SU-DHL-6 (cell line): ENCODE measurements around the gene HOXB1.

Experiments used
- CTCF ChIP-seq: fragments of 200-600 bp; sonication (generic); IDR thresholded peaks from one replicate; pipeline ENCODE4 v1.5.1; 2017; ENCODE audit warnings: antibody characterized with exemption, mild to moderate bottlenecking, low read length, moderate library complexity; ENCODE audit not compliant: insufficient read depth, poor library complexity, severe bottlenecking
- EZH2phosphoT487 ChIP-seq: fragments of 200-600 bp; sonication (generic), shearing (Covaris generic); conservative IDR thresholded peaks from 2 replicates; pipeline ENCODE4 v1.6.1; 2018; ENCODE audit warnings: mild to moderate bottlenecking, antibody characterized with exemption, low read length, moderate library complexity, mixed read lengths

- no peak for TF ChIP-seq CTCF
- TF ChIP-seq EZH2phosphoT487, result no peak
Measured at GRCh38 chr17:48510381-48510760, 20.4 kb downstream of the HOXB1 start.
